NK-92 treated with Interleukin-12 subunit alpha and Interleukin-12 subunit beta, amount 100 ng/mL, for 24 hours (cell line): Measurements from ENCODE around the gene MDFI.

Source experiments
- DNase-seq: peaks from one replicate; lab custom pipeline; 2025; lab: John Stamatoyannopoulos, UW

MDFI gene

DNA sequence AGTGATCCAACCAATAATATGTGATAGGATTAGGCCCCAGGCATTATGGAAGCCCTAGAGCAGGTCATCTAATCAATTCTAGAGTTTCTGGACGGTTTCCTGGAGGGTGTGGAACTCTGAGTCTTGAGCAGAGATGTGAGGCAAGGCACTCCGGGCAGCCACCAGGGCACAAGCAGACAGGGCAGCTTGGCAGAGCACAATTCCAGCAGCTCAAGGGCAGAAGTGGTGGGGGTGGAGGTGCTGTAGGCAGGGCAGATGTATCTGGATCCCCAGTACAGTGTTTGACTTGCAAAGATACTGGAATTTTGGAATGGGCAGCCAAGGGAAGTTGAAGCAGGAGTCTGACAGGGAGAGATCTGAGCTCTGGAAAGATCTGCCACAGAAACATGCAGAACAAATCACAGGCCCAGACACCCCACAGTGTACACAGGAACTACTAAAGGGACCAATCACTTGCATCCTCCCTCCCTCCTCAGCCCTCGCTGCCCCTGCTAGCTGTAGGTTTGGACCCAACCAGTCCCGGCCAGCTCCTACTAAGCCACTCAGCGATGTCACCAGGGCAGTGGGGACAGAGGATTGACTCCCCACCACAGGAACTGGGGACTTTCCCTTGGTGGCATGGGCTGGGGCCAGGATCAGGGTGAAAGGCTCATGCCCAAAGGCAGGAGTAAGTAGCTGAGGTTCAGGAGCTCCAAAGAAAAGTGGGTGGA, 50.1 kb downstream of the MDFI start:
- DNase-seq: no peak

DNA sequence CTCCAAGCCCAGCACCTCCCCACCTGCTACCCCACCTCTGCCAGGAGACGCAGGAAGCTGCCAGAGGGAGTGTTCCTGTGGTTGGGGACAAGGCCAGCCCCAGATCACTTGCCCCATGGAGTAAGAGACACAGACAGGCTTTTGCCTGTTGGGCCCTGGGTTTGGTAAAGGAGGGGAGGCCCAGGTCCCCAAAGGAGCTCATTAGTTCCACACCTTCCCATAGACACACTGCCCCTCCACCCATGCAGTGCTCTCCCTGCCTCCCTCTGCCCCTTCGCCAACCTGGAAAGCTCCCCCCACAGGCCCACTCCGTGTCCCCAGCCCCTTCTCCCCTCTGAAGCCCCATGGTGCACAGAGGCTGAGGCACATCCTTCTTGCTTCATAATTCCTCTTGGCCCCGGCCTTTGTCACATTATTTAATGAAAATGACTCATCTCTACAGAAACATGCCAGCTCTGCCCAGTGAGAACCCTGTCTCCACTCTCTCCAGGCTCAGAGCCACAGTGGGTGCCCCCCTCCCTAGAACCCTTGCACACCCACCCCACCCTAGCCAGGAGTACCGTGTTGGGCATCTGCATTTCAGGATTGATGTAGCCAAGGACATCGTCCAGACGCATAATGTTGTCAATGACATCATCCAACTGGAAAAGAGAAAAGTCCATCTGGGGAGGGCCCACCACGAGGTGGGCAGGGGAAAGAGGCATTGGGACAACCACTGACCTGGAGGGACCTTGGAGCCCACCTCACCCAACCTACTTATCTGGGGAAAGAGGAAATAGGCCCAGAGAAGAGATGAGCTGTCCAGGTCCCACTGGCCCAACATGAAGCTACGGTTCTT, 51.1 kb downstream of the MDFI start:
- DNase-seq: no peak

DNA sequence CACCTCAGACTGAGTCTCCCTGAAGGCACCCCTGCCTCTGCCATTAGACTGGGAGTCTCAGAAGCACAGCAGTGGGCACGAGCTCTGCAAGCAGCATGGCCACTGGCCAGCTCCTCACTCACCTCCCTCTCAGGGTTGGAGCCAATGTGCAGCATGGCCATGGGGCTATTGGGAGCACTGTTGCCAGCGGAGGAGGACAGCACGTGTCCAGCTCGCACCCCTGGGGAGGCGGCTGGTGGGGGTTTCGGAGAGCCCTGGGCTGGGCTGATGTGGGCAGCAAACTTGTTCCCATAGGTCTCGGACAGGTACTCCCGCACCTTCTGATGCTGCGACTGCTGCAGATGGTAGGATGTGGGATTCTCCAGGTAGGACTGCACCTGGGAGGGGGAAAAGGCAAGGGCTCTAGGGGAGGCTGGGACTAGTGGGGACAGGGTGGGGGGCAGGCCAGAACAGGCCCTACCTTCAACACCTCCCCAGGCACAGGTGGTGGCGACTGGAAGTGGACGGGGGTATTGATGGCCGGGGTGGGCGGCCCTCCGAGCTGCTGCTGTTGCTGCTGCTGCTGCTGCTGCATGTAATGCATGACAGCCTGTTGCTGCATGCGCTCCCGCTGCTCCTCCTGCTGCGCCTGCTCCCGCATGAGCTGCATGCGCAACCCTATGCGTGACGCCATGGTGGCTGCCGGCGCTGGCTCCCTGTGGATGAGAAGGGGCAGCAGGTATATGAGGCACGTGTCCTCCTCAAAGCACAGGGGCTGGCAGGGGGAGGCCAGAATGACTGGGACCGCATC, 52.5 kb downstream of the MDFI start:
- no peak for DNase-seq

DNA sequence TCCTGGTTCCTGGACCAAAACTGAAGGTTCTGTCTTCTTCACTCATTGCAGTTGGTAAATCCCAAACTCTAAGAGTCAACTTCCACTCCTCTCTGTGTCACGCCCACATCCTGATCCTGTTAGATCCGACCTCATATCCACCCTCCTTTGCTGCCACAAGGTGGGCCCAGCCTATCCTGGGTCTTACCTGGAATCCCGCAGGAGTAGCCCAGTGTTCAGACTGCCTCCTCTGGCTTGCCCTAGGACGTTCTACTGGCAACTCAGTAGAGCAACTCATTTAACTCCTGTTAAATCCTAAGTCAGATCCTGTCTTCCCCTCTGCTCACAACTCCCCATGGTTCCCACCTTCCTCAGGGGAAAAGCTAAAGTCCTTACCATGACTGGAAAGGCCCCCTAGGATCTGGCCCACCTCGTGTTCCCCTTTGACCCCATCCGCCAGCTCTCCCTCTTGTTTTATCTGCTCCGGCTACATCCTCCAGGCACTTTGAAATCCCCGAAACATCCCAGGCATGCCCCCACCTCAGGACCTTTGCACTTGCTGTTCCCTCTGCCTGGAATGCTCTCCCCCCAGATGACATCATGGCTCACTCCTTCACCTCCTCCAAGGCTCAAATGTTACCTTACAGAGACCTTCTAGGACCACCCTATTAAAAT, 53.3 kb downstream of the MDFI start:
- DNase-seq: no peak

DNA sequence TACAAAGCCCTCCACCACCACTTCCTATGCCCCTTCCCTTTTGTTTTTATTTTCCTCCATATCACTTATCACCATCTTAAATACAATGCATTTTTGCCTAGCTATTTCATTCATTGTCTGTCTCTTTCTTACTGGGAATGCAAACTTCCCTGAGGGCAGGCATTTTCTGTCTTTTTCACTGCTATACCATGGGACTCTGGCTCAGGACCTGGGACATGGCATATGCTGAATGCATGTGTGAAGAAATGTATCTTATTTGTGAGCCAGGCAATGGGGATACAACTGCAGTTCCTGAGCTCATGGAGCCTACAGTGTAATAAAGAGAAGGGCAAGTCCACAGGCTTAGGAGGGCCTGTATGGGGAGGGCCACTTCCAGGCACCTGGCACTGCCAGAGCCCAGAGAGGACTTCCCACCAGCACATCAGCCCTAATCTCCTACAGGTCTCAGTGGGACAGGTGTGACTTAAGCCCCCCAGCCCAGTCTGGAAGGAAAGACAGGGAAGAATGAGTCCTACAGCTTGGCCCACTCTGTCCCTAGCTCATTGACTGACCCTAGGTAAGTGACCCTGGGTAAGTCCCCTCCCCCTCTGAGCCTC, 53.9 kb downstream of the MDFI start:
- no peak for DNase-seq

DNA sequence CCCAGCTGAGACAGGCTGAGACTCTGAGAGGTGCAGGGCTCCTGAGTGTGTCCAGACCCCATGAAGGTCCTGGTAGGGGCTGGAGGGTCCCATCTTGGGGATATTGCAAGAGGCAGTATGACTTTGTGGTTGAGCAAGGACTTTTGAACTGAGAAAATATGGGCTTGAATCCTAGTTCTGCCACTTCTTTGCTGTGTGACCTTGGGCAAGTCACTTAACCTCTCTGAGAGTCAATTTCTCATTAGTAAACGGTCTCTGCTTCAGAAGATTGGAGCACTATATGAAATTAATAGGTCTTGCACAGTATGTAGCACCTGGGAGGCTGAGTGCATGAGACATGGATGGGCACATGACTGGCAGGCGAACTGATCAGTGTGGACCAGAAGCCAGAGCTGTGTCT, 54.5 kb downstream of the MDFI start:
- DNase-seq: no peak

DNA sequence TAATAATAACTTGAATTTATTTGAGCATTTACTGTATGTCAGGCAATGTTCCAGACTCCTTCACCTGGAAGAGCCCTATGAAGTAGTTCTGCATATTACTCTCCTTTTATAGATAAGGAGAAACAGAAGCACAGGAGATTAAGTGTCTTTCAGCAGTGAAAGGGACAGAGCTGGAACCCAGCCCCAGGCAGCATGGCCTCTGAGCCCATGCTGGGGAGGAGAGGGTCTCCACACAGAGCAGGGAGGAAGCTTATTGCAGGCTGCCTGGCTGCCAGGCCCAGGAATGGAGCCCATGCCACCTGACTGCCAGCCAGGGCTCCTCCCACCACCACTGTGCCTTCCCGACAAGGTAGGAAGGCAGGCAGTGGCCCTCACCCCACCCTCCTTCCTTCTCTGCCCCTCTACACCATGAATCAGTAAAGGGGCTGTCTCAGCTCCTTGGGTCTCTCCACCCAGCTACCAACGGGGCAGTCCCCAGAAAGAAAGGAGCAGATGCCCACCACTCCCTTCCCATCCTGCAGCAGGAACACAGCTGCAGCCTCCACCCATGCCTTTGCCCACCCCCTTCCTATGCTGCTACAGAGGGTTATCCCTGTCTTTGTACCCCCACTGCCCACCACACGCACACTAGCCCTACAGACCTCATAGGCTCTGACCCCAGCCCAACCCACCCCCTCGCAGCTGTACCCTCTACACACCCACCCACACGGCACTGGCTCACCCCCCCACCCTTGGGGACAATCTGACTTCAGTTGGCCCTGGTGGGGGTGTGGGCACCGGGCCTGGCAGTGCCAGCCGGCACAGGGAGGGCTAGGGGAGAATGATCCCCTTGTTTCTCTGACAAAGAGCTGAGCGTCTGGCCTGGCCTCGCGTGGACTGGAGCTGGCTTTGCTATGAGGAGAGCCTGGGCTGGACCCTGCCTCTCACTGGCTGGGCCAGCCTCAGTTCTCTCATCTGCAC, 55.3 kb downstream of the MDFI start:
- no peak for DNase-seq

DNA sequence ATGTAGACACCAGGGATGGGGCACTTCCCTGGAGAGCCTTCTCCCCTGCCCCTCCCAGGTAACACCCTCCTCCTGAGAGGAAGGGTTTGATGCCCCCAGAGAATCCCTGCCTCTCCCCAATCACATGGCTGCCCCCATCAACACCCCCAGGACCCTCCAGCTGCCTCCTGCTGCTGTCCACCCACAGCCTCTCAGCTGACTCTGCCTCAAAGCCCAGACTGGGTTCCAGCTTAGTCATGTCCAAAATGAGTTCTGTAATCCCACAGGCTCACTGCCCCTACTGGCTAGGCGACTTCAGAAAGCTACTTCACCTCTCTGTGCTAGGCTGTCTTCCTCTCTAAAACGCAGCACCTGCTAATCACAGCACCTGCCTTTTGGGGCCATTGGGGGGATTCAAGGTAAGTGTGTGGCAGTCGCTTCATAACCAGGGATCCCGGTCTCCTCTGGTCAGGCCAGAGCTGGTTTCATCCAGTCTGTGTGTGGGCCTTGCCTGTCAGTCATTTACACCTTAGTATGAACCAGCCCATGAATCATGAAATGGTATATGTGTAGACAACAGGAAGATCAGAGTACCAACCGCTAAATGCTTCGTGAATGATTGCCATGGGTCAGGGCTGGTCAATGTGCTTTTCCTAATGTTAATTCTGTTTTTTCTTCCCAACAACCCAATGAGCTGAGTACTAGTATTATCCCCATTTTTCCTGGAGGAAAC, 56.7 kb downstream of the MDFI start:
- DNase-seq: no peak

DNA sequence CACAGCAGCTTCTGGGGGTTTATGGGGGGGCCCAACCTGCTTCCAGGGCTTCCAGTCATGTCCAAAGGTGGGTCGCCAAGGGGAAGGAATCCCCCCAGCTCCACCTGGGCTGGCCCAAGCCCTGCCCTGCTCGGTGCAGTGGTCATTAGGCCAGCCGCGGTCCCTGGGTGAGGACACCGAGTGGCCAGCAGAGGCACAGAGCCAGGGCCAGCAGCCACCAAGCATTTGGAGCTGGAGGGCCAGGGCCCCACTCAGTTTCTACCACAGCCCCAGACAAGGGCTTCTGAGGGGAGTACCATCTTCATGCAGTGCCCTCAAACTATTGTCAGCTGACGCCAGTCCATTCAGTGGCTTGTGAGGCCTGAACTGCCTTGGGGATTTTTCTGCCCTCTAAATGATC, 57.6 kb downstream of the MDFI start:
- no peak for DNase-seq

DNA sequence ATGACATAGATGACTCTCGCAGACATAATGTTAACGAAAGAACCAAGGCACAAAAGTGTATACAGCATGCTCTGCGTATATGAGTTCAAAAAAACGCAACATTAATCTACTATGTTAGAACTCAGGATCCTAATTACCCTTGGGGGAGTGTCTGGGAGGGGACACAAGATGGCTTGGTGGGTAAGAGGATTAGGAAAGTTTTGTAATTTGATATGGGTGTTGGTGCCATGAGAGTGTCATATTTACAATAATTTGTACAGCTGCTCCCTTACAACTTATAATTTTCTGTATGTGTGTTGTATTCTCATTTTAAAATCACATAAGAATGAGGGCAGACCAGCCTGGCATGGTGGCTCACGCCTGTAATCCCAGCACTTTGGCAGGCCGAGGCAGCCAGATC, 58.5 kb downstream of the MDFI start:
- DNase-seq: no peak

DNA sequence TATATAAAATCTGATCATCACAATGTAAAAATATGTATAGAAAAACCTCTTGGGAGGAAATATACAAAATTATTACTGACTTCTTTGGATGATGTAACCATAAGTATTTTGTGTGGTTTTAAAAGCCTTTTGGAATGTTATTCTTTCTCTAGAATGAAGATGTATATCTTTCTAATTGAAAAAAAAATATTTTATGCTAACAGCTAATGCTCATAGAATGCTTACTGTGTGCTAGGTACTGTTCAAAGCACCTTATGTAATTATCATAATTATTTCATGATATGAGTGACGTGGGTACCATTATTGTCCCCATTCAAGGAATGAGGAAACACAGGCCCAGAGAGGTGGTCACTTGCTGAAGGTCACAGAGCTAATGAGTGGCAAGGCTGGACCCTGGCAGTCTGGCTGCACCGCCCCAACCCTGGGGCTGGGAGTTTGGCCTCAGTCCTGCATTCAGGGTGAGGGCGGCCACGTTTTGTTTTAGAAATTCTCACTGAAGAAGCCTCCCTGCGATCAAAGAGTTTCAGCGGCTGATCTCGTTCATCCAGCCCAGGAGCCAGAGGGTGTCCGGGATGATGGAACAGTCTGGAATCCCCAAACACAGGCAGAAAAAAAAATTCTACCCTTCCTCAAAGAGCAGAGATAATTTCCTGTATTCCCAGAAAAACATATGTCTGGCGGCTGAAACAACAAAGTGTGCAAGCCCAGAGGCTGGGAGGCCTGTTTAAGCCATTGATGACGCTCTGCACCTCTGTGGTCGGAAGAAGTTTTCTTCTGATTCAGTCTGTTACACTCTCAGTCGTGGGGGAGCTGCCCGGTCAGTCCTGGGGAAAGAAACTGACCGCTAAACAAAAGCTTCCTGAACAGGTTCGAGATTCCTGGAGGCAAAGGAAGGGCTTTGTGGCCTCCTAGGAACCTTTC, 59.9 kb downstream of the MDFI start:
- no peak for DNase-seq

DNA sequence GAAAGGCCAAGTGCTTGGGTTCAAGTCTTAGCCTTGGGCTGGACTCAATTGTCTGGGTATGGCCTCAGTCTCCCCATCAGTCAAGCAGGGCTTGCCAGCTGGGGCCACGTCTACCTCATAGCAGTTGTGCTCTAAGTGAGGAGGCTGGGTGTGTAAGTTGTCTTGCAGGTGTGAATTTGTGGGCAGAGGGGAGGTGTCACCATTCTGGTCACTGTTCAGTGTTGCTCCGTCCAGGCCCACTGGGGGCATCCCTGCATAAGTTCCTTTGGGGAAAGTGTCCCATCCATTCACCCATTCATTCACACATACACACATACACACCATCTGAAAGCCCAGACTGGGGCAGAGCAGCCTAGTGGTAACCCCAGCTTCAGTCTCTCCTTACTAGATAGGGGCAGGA, 60.8 kb downstream of the MDFI start:
- DNase-seq: no peak

DNA sequence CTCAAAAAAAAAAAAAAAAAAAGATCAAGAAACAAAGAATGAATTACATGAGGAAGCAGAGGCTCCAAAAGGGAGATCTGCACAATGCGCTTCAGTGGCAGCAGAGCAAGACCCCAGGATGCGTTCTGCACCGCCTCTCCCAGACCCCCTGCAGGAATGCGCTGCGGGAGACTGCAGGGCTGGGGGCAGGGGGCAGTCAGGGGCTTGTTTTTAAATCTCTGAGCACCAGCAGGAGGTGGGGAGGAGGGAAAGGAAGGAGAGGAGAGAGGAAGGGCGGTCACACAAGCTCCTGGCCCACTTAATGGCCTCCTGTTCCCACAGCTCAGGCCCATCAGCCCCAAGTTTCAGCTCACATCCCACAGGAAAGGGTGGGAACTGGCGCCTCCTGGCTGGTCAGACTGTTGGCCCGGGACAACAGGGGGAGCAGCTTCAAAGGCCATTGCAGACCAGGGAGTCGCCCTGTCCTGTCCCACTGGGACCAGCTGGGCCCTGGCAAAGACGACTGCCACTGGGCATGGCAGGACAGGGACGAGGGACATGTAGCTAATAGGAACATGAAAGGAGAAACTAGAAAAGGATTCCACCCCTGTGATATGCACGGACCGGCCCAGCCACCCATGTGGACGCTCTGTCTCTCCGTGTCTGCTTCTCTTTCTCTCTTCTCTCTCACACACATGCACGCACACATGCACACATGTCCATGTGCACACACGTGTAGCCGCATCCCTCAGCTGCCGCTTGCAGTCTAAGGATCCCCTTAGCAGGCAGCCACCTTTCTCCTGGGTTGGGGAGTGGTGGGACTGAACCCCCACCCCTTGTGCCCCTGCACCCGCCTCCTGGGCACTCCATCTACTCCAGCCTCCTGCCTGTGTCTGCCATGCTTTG, 62.4 kb downstream of the MDFI start:
- DNase-seq: no peak

DNA sequence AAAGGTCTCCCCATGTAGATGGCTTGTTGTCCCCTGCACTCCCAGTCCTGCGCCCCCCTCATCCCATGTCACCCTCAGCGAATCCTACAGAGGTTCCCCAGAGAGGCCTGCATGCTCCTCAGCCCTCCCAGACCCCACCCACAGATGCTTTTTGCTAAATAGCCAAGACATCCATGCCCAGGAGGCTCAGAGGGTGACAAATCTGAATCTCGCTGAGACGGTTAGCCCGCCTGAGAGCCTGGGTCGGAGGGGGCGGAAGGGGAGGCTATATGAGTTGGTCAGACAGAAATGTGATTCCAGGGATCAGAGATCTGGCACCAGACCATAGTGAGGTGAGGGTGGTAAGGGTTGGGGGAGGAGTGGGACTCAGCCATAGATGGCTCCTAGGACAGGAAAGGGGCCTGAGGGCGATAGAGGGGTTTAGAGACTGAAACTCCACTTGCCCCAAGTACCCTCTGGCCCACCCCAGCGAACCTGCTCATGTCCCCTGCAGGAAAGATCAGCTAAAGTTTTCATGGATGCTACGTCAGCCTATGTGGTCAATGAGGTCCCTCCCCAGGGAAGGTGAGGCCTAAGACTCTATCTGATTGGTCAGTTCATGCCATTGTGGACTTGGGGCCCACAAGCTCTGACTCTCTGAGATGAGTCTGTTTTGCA, 63.9 kb downstream of the MDFI start:
- DNase-seq: no peak

DNA sequence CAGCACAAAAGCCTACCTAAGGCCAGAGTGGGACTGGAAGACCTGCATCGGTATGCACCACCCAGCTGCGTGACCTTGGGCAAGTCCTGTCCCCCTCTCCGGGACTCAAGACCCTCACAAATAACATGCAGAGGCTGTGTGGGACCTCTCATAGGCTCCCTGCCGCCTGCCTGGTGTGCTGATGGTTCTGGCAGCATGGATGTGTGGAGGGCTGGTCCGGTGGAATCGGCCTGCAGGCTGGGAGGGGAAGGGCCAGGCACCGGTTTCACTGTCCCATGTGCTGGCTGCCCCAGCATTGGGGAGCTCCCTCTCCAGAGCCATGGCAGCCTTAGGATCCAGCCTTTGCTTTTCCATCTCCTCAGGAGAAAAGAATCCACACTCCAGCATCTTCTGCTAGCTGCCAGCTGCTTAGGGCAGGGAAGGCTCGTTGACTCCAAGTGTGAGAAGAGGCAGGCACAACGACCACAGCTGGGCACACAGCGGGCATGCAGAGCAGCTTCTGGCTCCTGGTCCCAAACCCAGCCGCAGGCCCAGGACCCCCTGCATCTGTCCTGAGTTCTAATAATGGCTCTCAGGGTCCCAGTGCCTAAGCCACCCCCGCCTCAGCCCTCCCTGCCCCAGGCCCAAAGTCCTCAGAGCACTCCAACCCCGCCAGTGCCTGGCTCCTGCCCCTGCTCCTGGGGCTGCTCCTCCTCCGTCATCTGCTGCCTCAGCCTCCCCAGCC, 64.7 kb downstream of the MDFI start:
- no peak for DNase-seq
